Upper lobe of left lung (tissue), 6 donors: ENCODE measurements around the gene DQX1. TPM values are rescaled to one million over a fixed set of nuclear protein-coding genes. Genes with fewer than 3 reads are reported as not detected.

ENCODE experiments used
- ATAC-seq, 2 donors: fragments of 200-7000 bp; cut with Tn5 transposase; one replicate each; pipeline ENCODE4 v1.9.1; 2022; ENCODE audit warnings: mild to moderate bottlenecking in 2 of 2, moderate library complexity in 2 of 2; ENCODE audit not compliant: low FRiP score in 2 of 2
- DNase-seq, 2 donors: peaks; one replicate each; pipeline ENCODE4 v3.0.0-alpha.2; 2019 to 2020
- H3K27ac ChIP-seq, 4 donors: fragments of 200-600 bp; sonication (generic); one replicate each; pipeline ENCODE4 v1.5.1; 2016 to 2019
- H3K27me3 ChIP-seq, 4 donors: fragments of 200-600 bp; sonication (generic); one replicate each; pipeline ENCODE4 v1.5.1; 2017 to 2019
- H3K36me3 ChIP-seq, 4 donors: fragments of 200-600 bp; sonication (generic); one replicate each; pipeline ENCODE4 v1.5.1; 2016 to 2019
- H3K4me1 ChIP-seq, 4 donors: fragments of 200-600 bp; sonication (generic); one replicate each; pipeline ENCODE4 v1.5.1; 2018 to 2019
- H3K4me3 ChIP-seq, 4 donors: fragments of 200-600 bp; sonication (generic); one replicate each; pipeline ENCODE4 v1.5.1; 2017 to 2019; ENCODE audit warnings: mild to moderate bottlenecking in 2 of 4, moderate library complexity in 1 of 4
- H3K9me3 ChIP-seq, 4 donors: fragments of 200-600 bp; sonication (generic); one replicate each; pipeline ENCODE4 v1.5.1; 2018 to 2019
- EP300 ChIP-seq, 4 donors: sonication (generic); formaldehyde crosslinking; IDR thresholded peaks; one replicate each; pipeline ENCODE4 v1.5.1; 2017; ENCODE audit warnings: antibody characterized with exemption in 4 of 4, control low read depth in 2 of 4
- POLR2A ChIP-seq, 4 donors: fragments of 450-650 bp; IDR thresholded peaks; one replicate each; pipeline ENCODE4 v1.5.1; 2016 to 2017; ENCODE audit warnings: antibody characterized with exemption in 4 of 4, mild to moderate bottlenecking in 2 of 4
- POLR2AphosphoS5 ChIP-seq, 2 donors: sonication (generic); formaldehyde crosslinking; IDR thresholded peaks; one replicate each; pipeline ENCODE4 v1.5.1; 2017; ENCODE audit warnings: antibody characterized with exemption in 2 of 2
- WGBS, 2 donors: methylation state at CpG; one replicate each; pipeline ENCODE4 v1.1.5; 2017 to 2018; 5-methylcytosine and 5-hydroxymethylcytosine counted together
- total RNA-seq, 6 donors: library from RNA; depleted of rRNA in 4 of 6; stranded (reverse); fragments of >200 nt in 4 of 6; gene quantifications; one replicate each; pipeline versions ENCODE4 v1.1.0 to v1.2.1, GENCODE V29; 2016 to 2021
- TF ChIP-seq, protein P1 (sequence below), 6 experiments: fragments of 450-650 bp in 4 of 6; fragments of 200-600 bp in 2 of 6; sonication (generic) in 2 of 6; IDR thresholded peaks; one replicate each; pipeline ENCODE4 v1.5.1; 2016 to 2019; ENCODE audit warnings: antibody characterized with exemption in 6 of 6
- donor health status: DM: no; HTN: no; CAD: no; lungs with moderate emphysema.
- donor health status: DM: no; HTN: yes; CAD: no; lungs with severe emphysema.

DQX1 gene
- total RNA-seq, 6 donors from 2014 or later = 0.26 to 0.37 (median 0.33) TPM; not detected in 3

DNA sequence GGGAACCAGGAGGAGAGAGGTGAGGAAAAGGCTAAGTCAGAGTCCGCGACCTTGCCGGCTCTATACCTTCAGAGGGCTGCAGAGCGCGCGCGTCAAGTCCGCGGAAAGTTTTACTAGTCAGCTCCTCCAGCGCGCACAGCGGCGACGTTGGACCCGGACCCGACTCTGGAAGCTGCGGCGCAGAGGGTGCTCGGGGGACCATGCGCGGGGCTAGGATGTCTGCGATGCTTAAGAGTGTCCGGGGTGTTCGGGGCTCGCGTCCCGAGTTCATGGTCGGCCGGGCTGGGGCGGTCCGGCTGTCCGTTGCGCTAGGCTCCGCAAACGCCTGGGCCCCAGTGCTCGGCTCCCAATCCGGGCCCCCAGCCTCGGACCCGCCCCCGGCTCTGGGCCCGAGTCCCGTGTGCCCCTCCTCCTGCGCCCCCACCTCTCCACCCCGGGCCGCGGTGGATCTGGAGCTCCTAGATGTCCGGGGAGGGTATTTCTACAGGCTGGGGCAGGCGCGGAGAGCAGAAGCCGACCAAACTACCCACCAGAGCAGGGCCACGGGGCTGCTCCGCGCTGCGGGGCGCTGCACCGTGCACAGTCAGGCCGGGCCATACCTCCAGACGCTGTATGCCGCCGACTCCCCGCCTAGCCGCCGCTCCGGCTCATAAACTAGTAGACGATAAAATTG is 26.6 kb downstream of the DQX1 start, which contains the start of gene LBX2:
Gene LBX2, minus strand, starts transcription at position 337 of the 673 bp plus-strand sequence. Its CDS starts 66 bp downstream, at position 271.
- Histone ChIP-seq H3K27ac (peak within 1 kb of the TSS in 1 of 4 donors; percentile 61), H3K36me3 (peaks cover 0 to 3% (median 0%) of the 10 kb centered on the region in 4 donors), H3K4me3 (peak within 1 kb of the TSS in 3 of 4 donors; percentile 50 to 51 (median 51)), H3K27me3 (peaks cover 0 to 38% (median 4%) of the 10 kb centered on the region in 4 donors), H3K4me1 (peaks cover 29 to 57% (median 45%) of the 10 kb centered on the region in 4 donors), H3K9me3 (no peaks in the 10 kb centered on the region)
- ATAC-seq (peak in 1 of 2 donors; percentile 2), DNase-seq (peak in 1 of 2 donors; percentile 84)
- 9 to 10% methylated on average over 3 to 37 of the region's 65 CpGs for WGBS, 2 donors
- no peak for TF ChIP-seq EP300 (IDR thresholded peaks at IDR 0.05)
- TF ChIP-seq POLR2AphosphoS5 (IDR thresholded peaks at IDR 0.05) = no peak
- TF ChIP-seq POLR2A (IDR thresholded peaks at IDR 0.05) = no peak
- TF ChIP-seq, protein P1, sequence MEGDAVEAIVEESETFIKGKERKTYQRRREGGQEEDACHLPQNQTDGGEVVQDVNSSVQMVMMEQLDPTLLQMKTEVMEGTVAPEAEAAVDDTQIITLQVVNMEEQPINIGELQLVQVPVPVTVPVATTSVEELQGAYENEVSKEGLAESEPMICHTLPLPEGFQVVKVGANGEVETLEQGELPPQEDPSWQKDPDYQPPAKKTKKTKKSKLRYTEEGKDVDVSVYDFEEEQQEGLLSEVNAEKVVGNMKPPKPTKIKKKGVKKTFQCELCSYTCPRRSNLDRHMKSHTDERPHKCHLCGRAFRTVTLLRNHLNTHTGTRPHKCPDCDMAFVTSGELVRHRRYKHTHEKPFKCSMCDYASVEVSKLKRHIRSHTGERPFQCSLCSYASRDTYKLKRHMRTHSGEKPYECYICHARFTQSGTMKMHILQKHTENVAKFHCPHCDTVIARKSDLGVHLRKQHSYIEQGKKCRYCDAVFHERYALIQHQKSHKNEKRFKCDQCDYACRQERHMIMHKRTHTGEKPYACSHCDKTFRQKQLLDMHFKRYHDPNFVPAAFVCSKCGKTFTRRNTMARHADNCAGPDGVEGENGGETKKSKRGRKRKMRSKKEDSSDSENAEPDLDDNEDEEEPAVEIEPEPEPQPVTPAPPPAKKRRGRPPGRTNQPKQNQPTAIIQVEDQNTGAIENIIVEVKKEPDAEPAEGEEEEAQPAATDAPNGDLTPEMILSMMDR (IDR thresholded peaks at IDR 0.05) = no peak

DNA sequence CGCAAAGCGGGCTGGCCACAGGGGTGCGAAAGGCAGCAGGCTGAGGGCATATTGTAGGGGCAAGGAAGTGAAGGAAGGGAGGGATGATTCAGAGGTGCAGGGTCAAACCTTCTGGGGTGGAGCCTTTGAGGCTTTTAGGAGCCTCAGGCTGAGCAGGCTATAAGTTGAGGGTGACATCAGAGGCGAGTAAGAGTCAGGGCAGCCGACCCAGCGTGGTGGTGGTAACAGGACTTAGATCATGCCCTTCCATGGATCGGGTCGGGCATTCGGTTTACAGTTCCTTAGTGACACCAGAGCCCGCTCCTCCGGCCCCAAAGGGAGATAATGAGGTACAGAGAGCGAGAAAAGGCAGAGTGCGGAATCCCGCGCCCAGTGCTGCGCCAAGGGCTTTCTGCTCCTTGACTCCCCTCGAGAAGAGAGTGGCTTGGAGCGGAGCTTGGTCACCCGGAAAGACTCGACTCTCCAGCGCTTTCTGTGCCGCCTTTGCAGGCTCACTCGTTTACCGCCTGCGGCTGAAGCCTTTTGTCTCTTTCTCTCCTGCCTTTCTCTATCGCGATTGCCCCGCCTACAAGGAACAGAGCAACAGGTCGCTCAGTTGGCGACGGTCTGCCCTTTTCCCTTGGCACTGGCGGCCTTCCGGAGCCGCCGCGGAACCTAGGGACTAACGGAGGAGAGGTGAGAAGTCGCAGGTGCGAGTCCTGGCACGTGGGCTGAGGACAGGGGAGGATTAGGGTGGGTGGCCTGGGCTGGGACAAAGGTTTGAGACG is 27.3 kb downstream of the DQX1 start:
- ATAC-seq = peak; percentile 0 to 8
- Histone ChIP-seq H3K9me3 (no peaks in the 10 kb centered on the region), H3K4me1 (peaks cover 28 to 50% (median 39%) of the 10 kb centered on the region in 4 donors), H3K36me3 (peaks cover 0 to 8% (median 3%) of the 10 kb centered on the region in 4 donors), H3K4me3 (peak overlapping the region in 3 of 4 donors; percentile 50 to 51 (median 51)), H3K27ac (peak overlapping the region in 1 of 4 donors; percentile 61), H3K27me3 (peaks cover 0 to 38% (median 4%) of the 10 kb centered on the region in 4 donors)
- DNase-seq = peak; percentile 29 to 79
- 3% methylated on average over 36 to 39 of the region's 41 CpGs for WGBS, 2 donors
- TF ChIP-seq POLR2AphosphoS5 (IDR thresholded peaks at IDR 0.05) = no peak
- TF ChIP-seq, protein P1 (IDR thresholded peaks at IDR 0.05) = no peak

DNA sequence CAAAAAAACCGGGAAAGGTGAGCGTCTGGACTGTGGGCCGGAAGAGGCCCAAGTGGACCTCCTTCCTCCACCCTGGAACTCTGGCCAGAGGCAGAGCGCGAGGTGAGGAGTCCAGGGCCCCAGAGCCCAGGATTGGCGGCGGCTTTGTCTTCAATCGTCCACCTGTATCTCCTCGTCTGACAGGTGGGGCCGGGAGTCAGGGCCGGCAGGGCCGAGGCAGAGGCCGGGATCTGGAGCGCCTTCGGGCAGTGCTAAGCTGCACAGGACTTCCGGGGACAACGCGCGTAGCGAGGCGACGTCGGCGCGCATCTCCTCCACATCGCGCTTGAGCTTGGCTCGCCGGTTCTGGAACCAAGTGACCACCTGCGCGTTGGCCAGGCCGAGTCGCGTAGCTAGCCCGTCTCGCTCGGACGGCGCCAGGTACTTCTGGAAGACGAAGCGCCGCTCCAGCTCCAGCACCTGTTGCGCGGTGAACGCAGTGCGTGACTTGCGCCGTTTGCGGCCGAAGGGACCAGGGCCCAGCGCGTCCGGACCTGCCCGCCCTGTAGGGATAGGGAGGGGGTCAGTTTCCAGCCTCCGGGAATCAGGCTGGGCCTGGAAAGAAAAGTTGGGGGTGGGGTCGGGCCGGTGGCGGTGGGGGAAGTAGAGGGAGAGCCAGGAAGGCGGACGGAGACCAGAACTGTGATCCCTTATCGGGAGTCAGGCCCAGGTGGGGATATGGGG is 28.1 kb downstream of the DQX1 start:
- peaks cover 24 to 42% (median 32%) of the 10 kb centered on the region in 4 donors for H3K4me1 ChIP-seq
- DNase-seq (peak; percentile 64 to 90), ATAC-seq (peak; percentile 53 to 61)
- peaks cover 5 to 15% (median 11%) of the 10 kb centered on the region in 4 donors for H3K36me3 ChIP-seq
- WGBS, 2 donors = 2 to 4% methylated on average over 18 to 60 of the region's 61 CpGs
- TF ChIP-seq POLR2A (IDR thresholded peaks at IDR 0.05) (peak in 1 of 4 donors; percentile 33), EP300 (IDR thresholded peaks at IDR 0.05) (no peak), POLR2AphosphoS5 (IDR thresholded peaks at IDR 0.05) (no peak)
- H3K27me3 ChIP-seq = peaks cover 0 to 38% (median 4%) of the 10 kb centered on the region in 4 donors
- no peaks in the 10 kb centered on the region for H3K9me3 ChIP-seq
- peak overlapping the region in 1 of 4 donors; percentile 61 for H3K27ac ChIP-seq
- peak overlapping the region; percentile 14 to 51 (median 50) for H3K4me3 ChIP-seq

DNA sequence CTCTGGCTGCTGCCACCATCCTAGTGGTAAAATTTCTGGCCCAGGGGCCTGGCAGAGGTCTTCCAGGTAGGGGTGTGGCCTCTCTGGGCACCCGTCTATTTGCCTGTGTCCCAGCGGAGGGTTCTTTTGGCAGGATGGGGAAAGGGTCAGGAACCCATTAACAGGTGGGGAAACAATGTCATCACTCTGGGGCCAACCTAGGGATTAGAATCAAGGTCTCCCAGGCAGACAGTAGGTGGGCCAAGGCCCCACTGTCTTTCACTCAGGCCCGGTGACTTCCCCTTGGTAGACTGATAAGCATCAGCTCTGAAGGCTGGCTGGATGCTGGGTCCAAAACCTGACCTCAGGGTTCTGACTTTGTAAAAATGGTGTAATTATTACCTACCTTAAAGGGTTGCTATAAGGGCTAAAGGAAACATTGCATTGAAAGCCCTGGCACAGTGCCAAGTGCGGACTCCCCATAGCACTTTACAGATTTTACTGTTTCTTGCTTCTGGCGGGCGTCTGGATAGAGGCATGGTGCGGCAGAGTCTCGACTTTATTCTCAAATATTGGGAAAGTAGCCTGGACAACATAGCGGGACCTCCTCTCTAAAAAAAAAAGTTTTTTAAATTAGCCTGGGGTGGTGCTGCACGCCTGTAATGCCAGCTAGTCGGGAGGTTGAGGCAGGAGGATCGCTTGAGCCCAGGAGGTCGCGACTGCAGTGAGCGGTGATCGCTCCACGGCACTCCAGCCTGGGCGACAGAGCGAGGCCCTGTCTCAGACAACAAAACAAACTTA is 28.8 kb downstream of the DQX1 start:
- H3K9me3 ChIP-seq = no peaks in the 10 kb centered on the region
- WGBS, 2 donors = 51 to 73% methylated on average over 18 to 19 of the region's 19 CpGs
- TF ChIP-seq, protein P1 (IDR thresholded peaks at IDR 0.05) = no peak
- TF ChIP-seq POLR2AphosphoS5 (IDR thresholded peaks at IDR 0.05) (no peak), EP300 (IDR thresholded peaks at IDR 0.05) (no peak)
- H3K4me3 ChIP-seq = peak overlapping the region in 3 of 4 donors; percentile 50 to 51 (median 51)
- peaks cover 12 to 23% (median 18%) of the 10 kb centered on the region in 4 donors for H3K36me3 ChIP-seq
- ATAC-seq (no peak), DNase-seq (no peak)
- H3K4me1 ChIP-seq = peaks cover 24 to 35% (median 29%) of the 10 kb centered on the region in 4 donors
- H3K27ac ChIP-seq = peak overlapping the region in 1 of 4 donors; percentile 61
- peaks cover 0 to 35% (median 4%) of the 10 kb centered on the region in 4 donors for H3K27me3 ChIP-seq
